GM20431 (cell line): ENCODE measurements around the gene SAMD13.

Experiments
- in situ Hi-C: fragments of 300-500 bp; cut with MseI, MboI; formaldehyde crosslinking; loops from one replicate; pipeline ENCODE4 v1.15.0; 2020; ENCODE audit warnings: low sequenced_read_pairs; ENCODE audit not compliant: unreplicated experiment

Gene SAMD13

DNA sequence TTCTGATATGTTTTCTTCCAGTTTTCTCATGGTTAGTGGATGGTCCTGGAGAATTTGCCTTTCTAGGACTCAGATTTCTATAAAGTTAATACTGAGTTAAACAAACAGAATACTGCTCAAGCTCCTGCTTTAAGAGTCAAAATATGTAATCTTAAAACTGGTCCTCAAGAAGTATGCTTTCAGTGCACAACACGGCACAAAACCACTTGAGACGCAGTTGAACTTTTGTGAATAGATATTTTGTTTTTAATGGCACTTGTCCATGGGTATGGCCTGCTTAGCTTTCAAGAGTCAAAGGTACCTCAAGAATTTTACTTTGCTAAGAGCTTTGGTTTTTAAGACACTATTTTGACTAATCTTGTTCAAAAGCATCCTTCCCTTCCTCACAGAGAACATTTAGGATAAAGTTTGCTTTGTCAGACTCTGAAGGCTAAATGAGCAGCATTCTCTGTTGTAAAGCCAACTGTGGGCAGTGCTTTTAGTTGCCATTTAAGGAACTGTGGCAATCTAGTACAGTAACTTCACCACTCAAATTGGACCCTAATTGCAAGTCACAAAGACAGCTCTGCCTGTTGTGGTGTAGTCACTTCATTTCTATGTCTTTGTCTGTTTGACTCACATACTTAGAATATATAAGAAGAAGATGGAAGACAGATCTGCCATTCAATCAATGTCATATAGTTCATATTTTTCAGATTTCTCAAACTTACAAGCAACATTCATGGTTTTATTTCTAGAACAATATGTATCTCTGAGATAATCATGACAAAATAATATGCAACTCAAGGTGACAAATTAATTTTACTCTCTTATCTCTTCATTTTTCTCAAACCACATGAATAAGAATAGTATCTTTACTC lies 28.8 kb downstream of the SAMD13 start:
- in situ Hi-C loops, result no loop called here

DNA sequence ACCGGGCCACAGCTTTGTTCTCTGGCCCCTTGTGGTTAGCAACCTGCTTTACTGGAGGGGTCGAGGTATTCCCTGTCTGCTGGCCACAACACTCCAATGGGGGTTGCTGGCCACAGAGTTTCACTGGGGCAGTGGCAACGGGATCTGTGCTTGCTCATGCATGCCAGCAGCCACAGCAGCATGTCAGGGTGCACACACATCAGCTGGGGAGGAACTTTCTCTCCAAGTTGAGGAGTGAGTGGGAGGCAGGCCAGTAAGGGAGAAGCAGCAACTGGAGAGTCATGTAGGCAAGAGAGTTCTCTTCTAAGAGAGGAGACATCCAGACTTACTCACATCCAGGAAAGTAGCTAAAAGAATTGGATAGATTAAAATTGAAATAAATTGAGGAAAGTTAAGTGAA lies 38.0 kb downstream of the SAMD13 start:
- in situ Hi-C loops, result no loop called here

DNA sequence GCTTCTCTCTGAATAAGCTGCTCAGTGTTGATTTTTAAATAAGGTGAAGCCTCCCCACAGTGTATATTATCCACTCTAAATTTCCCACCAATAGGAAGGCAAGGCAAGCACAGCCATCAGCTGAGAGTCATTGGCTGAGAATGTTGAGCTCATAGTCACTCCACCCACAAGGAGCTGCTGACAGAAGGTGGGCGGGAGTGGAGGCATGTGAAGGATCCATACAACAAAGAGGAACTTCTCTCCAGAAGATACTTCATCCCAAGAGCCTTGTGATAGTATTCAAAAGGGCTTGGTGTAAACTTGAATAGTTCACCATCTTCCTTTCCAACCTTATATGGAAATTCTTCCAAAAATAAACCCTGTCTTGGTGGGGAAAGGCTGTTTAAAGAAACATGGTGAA lies 42.8 kb downstream of the SAMD13 start:
- in situ Hi-C loops, result no loop called here

DNA sequence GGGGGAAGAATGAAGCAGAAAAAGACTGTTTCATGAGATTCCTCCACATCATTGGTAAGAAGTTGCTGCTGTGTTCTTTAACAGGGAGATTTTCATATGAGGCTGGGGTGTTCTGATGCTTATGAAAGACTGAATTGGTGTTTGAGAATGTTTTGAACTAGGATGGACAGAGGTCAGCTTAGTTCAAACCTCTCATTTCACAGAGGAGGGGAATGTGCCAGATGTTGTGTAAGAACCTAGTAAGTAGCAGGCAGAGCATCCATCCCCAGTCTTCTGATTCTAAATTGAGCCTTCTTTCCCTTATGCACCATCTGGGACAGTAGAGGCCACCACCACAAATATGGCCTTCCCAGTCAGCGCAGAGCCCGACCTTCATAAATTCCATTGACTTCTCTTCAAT lies 43.7 kb downstream of the SAMD13 start:
- in situ Hi-C loops, result no loop called here

DNA sequence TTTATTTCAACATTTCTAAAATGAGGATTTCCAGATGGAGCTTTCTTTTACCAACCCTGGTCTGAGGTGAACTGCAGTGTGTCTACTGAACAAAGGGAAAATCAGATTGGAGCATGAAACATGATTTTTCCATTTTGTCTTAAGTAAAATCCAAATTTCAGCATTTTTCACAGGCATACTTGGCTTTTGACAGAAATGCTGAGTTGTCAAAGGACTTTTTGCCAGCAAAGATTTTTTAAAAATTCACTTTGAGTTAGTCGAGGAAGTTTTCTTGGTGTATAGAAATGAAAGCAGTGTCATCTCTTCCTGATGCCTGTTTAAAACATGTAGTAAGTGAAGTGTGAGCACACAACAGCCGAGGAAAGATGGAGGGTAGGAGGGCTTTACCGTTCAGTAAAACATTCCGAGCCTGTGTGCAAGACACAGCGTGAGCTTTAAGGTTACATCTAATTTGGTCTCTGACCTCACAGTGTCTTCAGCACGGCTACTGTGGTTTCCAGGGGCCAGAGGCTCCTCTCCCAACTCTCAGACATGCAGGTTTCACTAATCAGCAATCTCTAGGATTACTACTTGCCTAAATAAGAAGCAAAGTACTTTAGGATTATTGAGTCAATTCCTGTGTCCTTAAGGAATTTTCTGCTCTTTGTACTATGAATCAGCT lies 45.9 kb downstream of the SAMD13 start:
- in situ Hi-C loops, result no loop called here

DNA sequence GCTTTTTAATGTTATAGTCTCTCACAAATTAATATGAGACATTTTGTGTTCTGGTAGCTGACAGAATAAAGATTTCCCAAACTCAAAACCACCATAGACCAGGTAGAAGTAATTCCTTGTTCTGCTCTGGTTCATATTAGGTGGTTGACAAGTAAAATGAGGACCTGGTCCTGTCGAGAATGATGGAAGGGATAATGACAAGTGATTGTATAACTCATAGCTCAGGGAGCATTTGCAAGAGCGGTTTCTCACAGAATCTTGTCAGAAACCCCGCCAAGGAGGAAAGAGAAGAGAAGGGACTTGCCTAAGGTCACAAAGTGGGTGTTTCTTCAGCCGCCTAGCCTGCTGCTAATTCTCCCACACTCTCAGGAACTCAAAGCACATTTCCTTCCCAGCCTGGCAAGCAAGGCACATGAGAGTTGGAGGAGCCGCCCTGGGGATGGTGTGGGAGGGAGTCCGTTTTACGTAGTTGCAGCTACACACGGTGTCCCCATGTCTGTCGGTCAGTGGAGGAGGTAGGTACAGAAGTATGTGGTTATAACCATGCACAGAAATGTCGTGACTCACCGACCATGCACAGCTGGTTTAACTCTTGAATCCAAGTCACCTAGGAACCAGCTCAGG lies 46.5 kb downstream of the SAMD13 start:
- in situ Hi-C loops, result no loop called here

DNA sequence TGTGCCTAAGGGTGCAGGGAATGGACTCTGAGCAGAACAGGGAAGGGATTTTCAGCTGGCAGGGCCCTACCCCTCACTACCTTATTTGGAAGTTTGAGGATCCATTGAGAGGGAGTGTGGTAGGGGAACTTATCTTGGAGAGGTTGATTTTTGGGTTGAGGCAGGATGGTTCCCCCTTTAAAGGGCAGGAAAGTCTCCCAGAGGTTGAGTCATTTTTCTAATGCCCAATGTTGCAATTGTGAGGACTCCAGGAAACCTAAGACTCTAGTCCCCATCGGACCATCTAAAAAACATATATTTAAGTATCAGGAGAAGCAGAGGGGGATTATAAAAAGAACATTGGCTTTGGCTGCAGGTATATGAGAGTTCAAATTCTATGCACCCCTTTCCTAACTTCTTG lies 47.3 kb downstream of the SAMD13 start:
- in situ Hi-C loops, result no loop called here

DNA sequence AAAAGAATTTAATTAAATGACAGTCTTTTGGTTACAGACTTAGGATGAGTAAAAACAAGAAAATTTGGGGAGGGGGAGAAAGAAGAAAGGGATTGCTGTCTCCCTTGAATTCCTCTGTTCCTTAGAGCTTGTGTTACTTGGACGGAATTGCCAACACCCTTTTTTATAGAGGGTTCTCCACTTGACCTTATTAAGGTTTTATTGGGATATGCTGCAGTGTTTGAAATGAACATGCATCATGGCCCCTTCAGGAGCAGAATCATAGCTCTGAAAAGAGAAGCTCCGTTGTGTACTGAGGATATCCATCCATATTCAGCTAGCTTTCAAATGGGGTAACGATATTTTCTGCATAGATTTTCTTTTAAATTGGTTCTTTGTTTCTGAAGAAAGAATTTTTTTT lies 48.6 kb downstream of the SAMD13 start:
- in situ Hi-C loops, result no loop called here

DNA sequence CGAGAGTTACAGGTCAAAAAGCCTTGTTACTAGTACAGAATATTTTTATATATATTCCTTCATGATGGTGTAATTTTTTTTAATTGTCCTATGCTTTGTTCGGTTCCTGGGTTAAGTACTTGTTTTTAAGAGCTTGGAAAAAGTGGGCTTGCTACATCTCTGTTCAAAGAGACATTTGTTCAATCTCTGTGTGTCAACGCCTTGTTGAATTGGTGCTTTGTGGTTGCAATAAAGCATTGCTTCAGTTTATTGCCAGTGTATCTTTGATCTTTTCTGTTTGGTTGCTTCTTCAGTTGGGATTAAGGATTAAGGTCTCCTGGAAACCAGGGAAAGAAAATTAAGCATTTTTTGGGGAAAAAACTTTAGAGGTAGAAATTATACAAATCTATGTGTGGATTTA lies 49.0 kb downstream of the SAMD13 start:
- in situ Hi-C loops, result no loop called here

DNA sequence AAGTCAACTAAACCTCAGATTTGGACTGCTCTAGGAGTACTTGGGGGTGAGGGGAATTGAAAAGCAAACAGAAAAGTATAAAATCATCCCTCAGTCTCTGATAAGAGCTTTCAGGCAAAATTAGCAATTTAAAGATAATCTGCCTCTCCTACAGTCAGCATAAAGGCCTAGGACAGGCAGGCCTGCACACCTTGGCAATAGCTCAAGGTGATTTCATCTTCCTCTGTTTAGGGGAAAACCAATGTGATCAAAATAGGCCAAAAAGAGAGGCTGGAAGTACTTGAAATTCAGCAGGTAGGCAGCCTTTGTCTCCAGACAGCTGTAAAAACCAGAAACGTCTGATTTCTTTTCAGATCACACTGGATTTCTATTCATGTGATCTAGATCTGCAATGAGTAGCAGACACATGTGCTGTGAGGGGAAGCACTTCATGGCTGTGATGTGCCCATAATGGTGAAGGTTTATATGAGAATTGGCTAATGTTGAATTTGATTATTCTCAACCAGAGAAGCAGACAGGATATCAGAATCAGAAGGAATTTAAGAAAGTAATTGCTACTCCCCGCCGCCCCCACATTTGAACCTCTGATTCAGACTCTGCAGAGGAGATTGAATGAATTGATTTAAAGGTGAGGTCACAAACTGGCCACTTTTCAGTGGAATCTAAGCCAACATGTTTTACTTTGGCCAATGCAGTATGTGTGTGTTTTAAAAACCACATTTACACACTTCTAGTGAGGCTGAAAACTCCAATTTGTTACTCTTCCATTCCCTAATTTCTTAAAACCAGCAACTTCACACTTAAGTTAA lies 51.0 kb downstream of the SAMD13 start:
- in situ Hi-C loops, result no loop called here

DNA sequence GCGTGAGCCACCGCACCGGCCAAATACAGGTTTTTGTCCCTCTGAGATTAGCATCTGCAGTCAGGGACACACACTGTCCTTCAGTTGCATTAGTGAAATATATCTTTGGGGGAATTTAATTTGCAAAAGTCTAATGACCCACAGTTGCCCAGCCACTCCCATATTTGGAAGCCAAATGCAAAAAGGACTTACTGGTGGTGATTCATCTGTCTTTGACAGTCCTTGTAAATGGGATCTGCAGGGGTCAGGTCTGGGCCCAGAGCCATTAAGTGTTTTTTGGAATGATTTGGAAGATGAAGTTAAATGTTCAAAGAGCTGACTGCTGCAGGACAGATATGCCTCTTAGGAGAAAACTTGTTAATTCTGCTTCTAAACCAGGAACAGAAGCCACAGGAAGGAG lies 52.2 kb downstream of the SAMD13 start:
- in situ Hi-C loops, result no loop called here

DNA sequence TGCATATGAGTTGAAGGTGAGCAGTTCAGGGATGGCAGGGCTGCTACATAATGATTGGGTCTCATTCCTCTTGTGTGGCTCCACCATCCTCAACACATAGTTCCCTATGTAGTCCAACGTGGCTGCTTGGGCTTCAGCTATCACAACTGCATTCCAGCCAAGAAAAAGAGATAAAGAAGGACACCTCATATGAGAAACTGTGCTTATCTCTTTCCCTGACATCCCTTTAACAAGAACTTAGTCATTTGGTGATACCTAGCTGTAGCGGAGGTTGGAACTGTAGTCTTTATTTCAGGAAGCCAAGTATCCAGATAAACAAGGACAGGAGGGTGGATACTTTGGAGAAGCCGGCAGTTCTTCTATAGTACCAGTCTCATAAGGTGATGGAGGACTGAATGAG lies 54.0 kb downstream of the SAMD13 start:
- in situ Hi-C loops, result no loop called here

DNA sequence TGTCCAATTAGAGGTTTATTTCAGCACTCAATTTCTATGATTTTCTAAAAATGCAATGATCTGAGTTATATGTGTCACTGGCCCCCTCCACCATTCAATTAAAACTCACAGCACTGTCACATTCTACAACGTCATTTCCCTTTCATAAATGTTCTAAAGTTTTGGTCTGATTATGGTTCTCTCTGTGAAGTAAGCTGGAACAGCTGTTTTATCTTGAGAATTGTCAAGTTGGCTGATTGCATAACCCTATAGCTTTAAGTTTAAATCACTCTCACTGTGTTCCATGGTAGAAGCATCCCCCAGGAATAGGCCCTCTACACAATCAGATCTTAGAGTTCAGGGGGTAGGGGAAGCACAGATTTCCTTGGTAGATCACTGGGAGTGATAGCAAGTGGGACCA lies 55.4 kb downstream of the SAMD13 start:
- in situ Hi-C loops, result no loop called here

DNA sequence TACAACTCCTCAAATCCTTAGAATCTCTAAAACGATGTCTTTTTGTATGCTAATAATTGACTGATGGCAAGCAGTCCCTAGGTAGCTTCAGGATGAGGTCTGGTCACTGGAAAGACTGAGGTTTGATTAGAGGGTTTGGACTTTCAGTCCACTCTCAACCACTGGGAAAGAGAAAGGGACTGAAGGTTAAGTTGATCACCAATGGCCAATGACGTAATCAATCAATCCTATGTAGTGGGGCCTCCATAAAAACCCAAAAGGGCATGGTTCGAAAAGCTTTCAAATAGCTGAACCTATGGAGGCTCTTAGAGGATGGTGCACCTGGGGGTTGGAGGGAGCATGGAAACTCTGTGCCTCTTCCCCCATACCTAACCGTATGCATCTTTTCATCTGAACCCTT lies 57.2 kb downstream of the SAMD13 start:
- in situ Hi-C loops, result no loop called here

DNA sequence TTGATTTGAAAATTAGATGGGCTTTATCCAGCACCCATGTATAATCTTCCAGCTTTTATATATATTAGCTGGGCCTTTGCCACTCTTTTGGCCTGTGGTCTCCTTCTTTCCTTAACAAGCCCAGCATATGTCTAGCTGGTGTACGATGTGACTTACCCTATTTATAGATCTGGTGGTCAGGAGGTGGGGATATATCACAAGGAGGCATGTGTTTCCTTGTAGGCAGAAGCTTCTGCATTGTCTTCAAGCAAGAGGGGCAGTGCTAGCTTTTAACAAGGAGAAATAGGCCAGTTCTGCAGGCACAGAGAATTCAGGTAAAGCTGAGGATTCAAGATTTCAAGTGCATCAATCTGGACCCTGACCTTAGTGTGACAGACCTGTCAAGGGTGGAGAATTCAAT lies 58.8 kb downstream of the SAMD13 start:
- in situ Hi-C loops, result no loop called here

DNA sequence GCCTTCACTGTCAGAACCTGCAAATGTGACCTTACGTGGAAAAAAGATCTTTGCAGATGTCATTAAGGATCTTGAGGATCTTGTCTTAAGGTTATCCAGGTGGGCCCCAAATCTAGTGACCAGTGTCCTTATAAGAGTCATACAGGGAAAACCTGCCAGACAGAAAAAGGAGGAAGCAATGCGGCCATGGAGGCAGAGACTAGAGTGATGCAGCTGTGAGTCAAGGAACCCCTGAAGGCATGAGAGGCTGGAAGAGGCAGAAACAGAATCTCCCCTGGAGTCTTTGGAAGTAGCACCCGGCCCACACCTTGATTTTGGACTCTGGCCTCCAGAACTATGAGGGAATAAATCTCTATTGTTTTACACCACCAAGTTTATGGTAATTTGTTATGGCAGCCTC lies 60.3 kb downstream of the SAMD13 start:
- in situ Hi-C loops, result no loop called here

DNA sequence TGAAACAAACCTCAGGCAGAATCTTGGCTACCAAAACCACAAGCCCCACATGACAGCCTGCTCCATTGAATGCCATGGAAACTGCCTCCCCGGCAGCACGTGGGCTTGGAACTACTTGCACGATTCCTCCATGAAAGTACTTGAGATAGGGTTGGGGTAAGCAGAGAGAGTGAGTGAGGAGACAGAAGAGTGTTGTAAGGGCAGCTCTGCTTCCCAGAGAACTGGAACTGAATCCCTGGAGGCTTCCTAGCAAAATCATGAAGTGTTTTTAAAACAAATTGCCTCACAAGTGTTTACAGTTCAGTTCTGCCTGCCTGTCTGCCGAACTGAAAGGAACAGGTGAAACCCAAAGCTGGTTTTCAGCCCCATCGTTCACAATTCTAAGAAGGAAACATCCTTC lies 61.5 kb downstream of the SAMD13 start:
- in situ Hi-C loops, result no loop called here

DNA sequence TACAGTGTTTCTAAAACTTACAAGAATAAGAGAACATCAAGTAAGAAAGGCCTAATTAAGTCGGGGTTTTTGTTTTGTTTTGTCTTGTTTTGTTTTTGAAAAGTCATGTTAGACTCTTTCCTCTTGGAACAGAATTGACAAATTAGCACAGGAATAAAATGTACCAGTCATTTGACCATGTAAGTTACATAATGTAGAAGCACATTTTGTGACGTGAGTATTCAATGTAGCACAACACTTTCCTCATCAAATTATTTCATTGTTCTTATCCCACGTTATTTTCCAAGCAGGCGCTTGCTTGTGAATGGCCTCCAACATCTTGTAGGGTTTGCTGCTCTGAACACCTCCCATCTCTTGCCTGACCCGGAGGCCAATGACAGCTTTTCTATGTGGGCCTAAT lies 62.1 kb downstream of the SAMD13 start:
- in situ Hi-C loops, result no loop called here

DNA sequence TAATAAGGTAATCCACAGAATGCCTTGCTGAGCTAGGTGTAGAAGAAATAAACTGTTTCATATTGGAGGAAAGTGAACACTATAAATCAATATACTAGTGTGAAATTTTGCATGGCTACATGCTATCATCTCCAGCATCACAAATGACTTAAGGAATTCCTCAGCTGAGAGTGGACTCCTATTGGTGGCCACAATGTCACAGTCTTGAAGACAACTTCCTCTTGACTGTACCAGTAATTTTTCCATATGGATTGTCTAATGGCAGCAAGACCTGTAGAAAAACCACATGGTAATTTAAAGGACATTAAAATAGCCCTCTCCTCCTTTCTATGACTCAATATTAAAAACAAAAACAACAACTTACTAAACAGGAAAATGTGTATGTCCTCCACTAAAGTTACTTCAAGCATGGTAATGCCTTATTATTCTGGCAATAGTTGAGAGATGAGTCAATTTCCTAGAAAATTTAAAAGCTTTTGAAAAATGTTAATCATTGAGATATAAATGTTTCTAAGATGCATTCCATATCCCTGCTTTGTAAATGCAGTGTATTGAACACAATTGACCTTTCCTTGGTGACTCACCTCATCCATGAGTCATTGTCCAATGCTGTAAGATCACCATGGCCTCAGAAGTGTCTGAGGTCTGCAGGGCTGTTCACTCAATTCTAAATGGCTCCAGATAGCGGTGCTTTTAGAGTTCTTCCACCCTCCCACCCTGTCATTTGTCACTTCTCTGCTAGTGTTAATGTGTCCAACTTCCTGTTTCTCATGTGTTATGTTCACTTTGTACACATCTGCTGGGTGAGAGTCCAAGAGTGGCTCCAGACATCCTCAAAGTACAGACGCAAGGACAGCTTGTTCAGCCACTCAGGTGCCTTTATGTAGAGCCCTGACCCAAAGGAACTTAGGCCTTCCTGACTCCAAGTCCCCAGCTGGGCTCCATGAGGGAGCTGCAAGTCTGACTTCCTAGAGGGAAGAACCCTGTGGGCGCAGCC lies 64.0 kb downstream of the SAMD13 start:
- in situ Hi-C loops, result no loop called here
